ENCODE measurements around the gene SLC34A2.
"Not testable (repeated sequence)": the region's sequence is repeated elsewhere in the genome, so short reads cannot be mapped to it uniquely, and the experiment has no call there.

Gene SLC34A2, protein sequence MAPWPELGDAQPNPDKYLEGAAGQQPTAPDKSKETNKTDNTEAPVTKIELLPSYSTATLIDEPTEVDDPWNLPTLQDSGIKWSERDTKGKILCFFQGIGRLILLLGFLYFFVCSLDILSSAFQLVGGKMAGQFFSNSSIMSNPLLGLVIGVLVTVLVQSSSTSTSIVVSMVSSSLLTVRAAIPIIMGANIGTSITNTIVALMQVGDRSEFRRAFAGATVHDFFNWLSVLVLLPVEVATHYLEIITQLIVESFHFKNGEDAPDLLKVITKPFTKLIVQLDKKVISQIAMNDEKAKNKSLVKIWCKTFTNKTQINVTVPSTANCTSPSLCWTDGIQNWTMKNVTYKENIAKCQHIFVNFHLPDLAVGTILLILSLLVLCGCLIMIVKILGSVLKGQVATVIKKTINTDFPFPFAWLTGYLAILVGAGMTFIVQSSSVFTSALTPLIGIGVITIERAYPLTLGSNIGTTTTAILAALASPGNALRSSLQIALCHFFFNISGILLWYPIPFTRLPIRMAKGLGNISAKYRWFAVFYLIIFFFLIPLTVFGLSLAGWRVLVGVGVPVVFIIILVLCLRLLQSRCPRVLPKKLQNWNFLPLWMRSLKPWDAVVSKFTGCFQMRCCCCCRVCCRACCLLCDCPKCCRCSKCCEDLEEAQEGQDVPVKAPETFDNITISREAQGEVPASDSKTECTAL

DNA sequence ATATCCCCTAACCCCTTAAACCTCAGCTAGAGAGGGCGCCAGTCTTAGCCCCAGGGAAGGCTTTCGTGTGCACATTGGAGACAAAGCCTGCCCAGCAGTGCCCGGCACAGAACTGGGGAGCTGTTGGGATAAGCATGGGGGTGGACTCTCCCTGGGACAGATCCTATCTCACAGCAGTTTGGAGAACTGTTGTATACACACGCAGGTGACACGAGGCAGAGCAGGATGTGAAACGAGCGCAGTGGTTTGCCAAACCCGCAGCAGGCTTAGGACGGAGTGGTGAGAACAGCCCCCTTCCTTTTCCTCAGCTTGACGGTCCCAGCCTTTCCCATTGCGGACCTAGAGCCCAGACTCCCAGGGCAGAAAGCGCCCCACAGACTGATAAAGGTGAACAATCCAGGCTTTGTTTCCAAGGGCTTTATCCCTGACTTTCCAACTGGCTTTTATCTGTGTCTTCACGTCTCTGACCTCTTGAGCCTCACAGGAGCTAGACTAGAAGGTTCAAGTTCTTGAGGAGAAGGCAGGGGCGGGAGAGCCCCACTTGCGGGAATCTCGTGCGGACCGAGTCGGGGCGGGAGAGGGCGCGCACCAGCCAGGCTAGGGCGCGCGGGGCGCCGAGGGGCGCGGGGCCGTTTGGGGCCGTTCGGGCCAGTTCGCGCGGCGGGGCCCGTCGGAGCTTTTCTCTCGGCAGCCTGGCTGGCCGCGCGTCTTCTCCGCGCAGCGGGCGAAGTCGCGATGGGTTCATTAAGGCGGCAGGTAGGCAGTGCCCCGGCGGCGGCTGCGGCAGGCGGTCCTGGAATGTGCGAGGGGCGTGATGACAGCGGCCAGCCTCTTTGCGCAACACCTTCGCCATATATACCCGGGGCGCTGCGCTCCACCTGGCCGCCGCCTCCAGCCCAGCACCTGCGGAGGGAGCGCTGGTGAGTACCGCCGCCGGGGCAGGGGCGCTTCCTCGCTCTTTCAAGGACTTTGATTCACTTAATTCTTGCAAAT, at the start of gene SLC34A2:
TSS of gene SLC34A2 (plus strand) at position 881 of the 993 bp plus-strand sequence. CDS start 6,650 bp downstream, outside the sequence.
- DNase-seq (ENCODE audit: low read depth): no peak

DNA sequence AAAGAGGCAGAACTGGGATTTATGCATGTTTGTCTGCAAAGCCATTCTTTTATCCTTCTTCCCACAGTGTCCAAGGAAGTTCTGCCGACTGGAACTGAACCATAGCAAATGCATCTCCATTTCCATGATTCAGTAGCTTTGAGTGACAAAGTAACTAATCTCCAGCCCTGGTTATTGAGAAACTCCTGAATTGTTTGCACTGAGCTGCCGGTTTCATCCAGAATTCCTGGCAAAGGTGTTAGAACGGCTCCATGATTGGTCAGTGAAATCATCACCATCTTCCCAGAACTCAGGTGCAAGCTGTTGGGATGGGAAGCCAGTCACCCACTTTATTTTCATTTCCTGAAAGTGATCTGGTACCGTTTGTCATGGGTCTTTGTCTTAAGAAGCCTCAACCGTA, 47.0 kb upstream of the SLC34A2 start:
- no peak for DNase-seq (ENCODE audit: low read depth)

DNA sequence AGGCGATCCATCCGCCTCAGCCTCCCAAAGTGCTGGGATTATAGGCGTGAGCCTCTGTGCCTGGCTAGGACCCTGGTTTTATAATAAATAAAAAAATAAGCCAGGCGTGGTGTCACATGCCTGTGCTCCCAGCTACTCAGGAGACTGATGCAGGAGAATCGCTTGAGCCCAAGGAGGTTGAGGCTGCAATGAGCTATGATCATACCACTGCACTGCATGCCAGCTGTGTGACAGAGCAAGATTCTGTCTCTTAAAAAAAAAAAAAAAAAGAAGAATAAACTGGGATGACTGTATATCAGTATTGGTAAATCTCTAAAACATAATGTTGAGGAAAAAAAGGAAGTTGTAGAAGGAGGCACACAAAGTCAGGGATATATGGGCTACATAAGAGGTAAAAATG, 45.7 kb upstream of the SLC34A2 start:
- no peak for DNase-seq (ENCODE audit: low read depth)

DNA sequence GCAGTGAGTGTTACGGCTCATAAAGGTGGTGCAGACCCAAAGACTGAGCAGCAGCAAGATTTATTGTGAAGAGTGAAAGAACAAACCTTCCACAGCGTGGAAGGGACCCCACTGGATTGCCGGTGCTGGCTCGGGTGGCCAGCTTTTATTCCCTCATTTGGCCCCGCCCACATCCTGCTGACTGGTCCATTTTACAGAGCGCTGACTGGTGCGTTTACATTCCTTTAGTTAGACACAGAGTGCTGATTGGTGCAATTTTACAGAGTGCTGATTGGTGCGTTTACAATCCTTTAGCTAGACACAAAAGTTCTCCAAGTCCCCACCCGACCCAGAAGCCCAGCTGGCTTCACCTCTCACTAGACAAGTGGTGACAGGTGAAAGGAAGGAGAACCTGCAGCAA, 42.0 kb upstream of the SLC34A2 start:
- DNase-seq (ENCODE audit: low read depth): not testable (repeated sequence)

DNA sequence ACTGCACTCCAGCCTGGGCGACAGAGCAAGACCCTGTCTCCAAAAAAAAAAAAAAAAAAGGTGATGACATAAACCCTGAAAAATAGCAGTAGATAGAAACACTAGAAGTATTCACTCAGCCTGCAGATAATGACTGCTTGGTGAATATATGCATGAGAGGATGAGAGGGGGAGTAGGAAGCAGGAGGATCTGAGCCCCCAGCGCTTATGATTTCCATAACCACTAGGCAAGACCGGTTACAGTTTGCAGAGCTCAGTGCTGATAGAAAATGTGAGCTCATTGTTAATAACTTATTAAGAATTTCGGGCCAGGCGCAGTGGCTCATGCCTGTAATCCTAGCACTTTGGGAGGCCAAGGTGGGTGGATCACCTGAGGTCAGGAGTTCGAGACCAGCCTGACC, 40.8 kb upstream of the SLC34A2 start:
- no peak for DNase-seq (ENCODE audit: low read depth)

DNA sequence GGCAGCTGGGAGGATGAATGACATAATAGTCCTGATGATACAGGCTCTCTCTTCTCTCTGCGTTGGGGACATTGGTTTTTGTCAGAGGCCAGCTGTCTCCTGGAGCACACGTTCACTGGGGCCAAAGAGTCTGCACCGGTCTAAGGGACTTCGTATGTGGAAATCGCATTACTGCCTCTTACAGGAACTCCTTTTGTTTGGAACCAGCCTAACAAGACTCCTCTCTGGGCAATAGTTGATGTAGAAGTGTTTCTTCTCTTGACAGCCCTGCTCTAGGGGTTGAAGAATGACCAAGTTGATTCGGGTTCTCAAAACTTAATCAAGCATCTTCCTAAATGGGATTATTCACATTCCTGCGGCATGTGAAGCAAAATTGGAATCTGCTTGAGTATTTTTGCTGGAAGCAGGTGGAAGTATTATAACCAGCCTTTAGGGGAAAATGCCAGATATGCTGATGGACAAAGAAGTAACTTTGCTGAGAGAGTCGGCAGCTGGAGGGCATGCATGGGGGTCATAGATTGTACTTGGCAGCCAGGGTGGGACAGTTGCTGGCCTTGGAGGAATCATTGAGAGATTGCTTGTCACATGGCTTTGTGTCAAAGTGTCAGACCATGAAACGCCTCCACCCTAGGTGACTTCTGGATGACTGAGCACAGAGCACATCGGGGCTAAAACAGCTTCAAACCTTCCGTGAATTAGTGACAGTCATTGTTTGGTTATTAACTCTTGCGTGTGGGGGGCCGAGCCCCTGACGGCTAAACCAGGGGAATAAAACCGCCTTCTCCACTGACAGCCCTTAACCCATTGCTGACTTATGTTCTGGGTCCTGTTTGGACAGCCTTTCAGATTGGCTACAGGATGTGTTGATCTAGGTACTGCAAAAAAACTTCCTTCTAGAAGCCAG, 34.4 kb upstream of the SLC34A2 start:
- DNase-seq (ENCODE audit: low read depth): no peak

DNA sequence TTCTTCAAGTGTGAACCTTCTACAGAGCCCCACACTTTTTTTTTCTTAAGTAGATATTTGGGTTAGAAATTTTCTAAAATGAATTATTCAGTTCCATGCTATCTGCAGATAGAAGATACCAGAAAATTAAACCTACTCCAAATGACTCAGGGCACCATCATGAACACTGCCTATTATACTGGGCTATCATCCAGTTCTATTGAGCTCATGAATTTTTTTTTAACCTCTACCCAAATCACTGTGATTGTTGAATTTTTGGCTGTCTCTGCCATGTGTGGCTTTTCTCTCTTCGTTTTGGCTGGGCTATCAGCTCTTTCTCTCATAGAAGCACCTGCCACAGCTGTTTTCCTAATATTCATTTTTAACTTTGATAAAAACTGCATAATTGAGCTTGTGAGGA, 31.0 kb upstream of the SLC34A2 start:
- no peak for DNase-seq (ENCODE audit: low read depth)

DNA sequence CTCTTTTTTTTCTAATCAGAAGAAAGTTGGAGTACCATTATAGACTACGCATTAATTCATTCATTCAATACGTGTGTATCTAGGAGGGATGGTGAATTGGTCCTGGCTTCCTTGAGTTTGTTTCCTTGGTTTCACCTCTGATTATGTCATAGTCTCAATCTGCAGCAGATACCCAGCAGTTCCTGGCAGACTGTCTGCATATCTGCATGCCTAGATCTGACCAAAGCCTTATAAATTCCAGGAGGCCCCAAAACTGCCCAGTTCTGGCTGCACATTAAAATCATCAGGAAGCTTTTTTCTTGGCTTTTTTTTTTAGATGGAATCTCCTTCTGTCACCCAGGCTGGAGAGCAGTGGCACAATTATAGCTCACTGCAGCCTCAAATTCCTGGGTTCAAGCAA, 27.2 kb upstream of the SLC34A2 start:
- no peak for DNase-seq (ENCODE audit: low read depth)

DNA sequence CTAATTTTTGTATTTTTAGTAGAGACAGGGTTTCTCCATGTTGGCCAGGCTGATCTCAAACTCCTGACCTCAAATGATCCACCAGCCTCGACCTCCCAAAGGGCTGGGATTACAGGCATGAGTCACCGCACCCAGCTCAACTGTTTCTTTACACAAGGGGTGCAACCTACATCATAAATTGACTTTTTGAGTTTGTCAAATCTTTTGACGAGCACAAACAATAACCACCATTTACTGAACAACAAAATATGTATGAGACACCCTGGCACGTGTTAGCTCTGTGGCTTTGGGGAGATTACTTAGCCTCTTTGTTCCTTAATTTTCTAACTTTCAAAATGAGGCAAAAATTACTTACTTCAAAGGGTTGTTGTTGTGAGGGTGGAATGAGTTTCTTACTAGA, 23.5 kb upstream of the SLC34A2 start:
- DNase-seq (ENCODE audit: low read depth): no peak

DNA sequence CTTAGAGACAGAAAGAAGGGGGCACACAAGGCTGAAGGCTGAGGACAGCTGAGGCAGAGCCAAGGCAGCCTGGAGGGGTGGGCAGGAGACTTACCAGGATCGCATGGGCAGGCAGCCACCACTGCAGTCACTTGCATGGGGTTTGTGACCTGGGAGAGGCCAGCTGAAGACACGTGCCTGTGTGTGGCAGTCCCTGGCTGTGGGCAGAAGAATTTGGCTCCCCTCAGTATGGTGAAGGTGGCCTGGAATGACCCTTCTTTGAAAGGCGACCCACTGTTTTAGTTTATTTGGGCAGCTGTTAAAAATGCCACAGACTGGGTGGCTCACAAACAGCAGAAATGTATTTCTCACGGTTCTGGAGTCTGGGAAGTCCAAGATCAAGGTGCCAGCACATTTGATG, 22.1 kb upstream of the SLC34A2 start:
- DNase-seq (ENCODE audit: low read depth): no peak

DNA sequence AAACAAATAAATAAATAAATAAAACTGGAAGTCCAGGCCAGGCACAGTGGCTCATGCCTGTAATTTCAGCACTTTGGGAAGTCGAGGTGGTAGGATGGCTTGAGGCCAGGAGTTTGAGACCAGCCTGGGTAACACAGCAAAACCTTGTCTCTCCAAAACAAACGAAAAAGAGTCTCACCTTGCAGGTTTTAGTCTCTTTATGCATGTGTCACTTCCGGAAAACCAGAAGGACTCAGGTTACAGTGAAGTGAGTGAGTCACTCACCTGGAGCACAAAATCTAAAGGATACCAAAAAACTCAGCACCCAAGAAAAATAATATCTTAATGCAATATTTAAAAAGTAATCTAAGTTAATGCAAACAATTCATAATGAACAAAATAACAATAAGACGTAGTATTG, 20.1 kb upstream of the SLC34A2 start:
- DNase-seq (ENCODE audit: low read depth): no peak

DNA sequence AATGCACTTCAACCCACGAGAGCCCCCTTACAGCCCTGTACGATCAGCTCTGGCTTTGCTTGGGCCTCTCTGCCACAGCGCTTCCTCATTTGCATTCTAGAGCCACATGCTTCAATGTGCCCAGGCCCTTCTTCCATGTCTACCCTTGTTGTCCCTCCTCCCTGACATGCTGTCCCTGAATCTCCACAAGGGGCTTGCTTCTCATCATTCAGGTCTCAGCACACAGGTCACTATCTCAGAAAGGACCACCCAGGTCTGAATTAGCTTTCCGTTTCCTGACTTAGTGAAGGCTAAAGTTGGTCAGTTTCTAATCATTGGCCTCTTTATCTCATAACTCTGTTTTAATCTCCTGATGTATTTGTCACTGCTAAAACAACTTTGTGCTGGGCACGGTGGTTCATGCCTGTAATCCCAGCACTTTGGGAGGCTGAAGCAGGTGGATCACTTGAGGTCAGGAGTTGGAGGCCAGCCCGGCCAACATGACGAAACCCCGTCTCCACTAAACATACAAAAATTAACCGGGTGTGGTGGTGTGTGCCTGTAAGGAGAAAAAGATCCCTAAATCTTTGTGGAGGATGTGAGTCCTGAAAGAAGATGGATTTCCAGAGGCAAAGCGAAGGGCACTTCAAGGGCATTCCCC, 17.9 kb upstream of the SLC34A2 start:
- no peak for DNase-seq (ENCODE audit: low read depth)

DNA sequence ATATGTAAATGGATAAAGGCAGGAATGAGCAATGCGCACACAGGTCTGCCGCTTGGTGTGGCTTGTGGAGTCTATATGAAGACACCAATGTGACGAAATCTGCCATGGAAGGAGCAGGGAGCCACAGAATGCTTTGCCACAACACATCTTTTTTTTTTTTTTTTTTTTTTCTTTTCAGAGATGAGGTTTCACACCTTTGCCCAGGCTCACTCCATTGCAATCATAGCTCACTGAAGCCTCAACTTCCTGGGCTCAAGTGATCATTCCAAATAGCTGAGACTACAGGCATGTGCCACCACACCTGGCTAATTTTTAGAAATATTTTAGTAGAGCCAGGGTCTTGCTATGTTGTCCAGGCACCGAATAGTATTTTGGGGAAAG, 17.4 kb upstream of the SLC34A2 start:
- DNase-seq (ENCODE audit: low read depth): no peak

DNA sequence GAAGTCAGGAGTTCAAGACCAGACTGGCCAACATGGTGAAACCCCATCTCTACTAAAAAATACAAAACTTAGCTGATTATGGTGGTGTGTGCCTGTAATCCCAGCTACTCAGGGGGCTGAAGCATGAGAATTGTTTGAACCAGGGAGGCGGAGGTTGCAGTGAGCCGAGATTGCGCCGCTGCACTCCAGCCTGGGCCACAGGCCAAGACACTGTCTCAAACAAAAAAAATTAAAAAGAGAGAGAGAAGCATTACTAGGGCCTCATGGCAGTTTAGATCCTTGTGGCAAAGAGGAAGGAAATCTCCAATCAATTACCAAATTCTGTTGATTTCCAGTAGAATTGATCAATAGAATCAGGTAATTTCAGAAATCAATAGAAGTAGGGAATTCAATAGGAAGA, 16.8 kb upstream of the SLC34A2 start:
- no peak for DNase-seq (ENCODE audit: low read depth)

DNA sequence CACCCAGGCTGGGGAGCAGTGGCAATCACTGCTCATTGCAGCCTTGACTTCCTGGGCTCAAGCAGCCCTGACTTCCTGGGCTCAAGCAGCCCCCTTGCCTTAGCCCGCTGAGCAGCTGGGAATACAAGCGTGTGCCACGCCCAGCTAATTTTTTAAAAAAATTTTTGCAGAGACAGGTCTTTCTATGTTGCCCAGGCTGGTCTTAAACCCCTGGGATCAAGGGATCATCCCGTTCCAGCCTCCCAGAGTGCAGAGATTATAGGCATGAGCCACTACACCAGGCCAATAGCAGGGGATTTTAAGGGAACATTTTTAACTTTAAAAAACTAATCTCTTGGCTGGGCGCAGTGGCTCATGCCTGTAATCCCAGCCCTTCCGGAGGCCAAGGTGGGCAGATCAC, 5.3 kb upstream of the SLC34A2 start:
- no peak for DNase-seq (ENCODE audit: low read depth)

DNA sequence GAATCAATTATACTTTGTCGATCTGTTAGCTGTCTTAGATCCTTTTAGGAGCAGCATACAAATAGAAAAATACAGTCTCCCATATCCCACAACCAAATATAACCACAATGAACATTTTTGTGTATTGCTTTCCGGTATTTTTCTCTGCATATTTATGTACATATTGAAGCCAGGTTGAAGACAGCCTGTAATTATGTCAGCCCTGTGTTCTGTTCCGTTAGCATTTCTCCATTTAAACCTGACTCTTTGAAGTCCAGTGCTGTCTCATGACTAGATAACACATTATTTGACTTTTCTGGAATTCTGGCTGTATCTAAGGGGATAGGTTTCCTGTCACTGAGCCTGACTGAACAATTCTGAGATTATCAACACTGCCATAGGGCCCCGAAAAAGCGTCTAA, 4.0 kb upstream of the SLC34A2 start:
- no peak for DNase-seq (ENCODE audit: low read depth)

DNA sequence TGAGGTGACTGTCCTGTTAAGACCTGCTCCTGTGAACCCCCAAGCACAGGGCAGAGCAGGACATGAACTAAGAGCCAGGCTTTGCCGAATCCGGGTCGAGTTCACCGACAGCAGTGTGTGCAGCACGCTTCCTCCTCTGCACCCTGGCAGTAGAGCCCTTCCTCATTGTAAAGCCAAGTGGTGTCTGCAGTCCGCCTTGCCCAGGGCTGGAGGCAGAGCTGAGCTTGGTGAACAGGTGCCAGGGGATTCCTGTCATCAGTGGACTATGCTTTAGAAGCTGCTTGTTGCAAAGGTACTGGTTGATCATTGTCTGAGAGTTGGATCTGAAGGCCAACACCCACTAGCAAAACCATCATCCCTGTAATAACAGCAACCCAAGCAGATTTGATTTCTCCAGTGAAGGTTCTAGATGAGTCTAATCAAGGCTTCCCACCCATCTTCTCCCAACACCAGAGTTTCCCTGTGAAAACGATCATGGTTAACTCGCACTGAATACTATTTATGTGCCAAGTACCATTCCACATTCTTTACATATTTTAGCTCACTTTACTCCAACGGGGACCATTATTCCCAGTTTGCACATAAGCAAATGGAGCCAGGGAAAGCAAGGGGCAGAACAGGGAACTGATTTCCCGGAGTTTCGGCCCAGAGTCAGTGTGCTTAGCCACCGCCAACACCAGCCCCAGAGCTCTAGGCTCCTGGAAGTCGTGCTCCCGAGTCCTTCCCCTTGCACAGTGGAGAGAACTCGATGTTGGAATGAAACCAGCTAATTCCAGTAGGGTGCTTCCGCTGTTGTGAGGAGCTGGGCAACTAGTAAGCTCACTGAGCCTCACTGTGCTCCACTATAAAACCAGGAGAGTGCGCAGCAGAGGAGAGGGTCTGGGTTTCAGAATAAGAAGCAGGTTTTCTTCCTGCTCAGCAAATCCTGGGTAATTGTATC, 1.4 kb upstream of the SLC34A2 start:
- no peak for DNase-seq (ENCODE audit: low read depth)

DNA sequence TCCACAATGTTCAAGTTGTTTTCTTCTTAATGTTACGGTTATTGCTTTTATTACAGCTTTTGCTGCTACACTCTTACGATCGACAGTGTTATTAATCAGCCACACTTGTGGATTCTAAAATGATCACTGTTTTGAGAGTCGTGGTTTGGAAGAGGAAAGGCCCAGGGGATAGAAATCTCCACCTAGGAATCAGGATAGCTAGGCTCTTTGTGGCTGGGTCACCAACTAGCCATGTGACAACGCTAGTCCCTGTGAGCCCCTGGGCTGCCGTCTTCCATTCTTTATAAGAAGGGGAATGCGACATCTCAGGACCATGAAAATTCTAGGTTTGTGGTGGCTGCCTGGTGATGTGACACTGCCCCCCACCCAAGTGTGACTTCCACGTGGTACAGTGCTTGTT, 380 bp downstream of the SLC34A2 start:
- no peak for DNase-seq (ENCODE audit: low read depth)

DNA sequence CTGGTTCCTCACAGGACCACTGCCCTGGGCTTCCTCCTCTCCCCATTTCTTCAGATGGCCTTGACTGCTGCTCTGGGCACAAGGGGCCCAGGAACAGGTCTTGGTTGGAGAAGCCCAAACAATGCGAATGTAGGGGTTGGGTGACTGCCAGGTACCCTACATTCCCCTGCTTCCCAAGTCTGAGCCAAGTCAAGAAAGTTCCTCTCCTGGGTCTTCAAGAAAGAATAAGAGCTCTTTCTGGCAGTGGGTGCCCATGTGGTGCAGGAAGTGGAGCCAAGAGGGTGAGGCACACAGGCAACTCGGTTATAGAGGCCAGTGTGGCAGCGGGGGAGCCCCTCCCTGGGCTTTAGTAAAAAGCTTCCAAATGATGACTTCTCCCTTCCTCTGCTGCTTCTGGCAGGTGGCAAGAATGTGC, 2.7 kb downstream of the SLC34A2 start:
- no peak for DNase-seq (ENCODE audit: low read depth)

DNA sequence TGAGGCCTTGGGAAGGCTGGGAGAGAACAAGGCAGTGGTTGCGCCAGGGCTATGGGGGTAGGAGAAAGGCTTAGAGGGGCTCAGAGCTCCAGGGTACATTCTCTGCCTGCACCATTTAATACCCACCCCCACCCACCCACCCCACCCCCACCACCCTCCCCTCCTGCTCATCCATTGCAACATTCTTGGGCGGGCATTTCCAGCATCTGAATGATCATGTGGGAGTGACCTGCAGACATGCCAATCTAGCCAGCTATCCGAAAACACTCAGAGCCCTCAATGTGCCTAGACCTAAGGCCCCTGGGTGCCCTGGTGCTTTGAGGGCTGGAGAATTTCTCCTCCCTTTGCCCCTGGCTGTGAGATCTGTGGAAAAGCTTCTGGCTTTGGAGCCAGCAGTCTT, 3.1 kb downstream of the SLC34A2 start:
- DNase-seq (ENCODE audit: low read depth): no peak
